A549 (cell line): ENCODE results near the gene KIF1A.

Experiments
- CEBPB ChIP-seq, 2 experiments: fragments of >200 bp in 1 of 2; sonication (Bioruptor Twin) in 1 of 2; formaldehyde crosslinking in 1 of 2; IDR thresholded peaks; 2 replicates each; pipeline ENCODE4 v1.6.1; 2012 to 2016
- CTCF ChIP-seq: fragments of >200 bp; sonication (Bioruptor Twin); formaldehyde crosslinking; IDR thresholded peaks from 3 replicates; pipeline ENCODE4 v1.5.1; 2016
- EP300 ChIP-seq, 2 experiments: fragments of >200 bp; sonication (Bioruptor Twin); formaldehyde crosslinking; IDR thresholded peaks; 2 replicates in 1 of 2; 3 replicates in 1 of 2; pipeline ENCODE4 v1.6.1; 2016 to 2017
- HMGXB4 ChIP-seq: fragments of 250-450 bp; sonication (Bioruptor Pico); IDR thresholded peaks from 2 replicates; pipeline ENCODE4 v1.5.0; 2021; ENCODE audit warnings: mild to moderate bottlenecking, moderate library complexity, borderline replicate concordance
- POLR2A ChIP-seq: IDR thresholded peaks from 2 replicates; pipeline ENCODE4 v1.6.1; 2012; ENCODE audit warnings: mild to moderate bottlenecking, low read length
- RAD21 ChIP-seq, 2 experiments: fragments of >200 bp in 1 of 2; sonication (Bioruptor Twin) in 1 of 2; formaldehyde crosslinking in 1 of 2; IDR thresholded peaks in 1 of 2; conservative IDR thresholded peaks in 1 of 2; 2 replicates in 1 of 2; 3 replicates in 1 of 2; pipeline ENCODE4 v1.6.1; 2012 to 2018; ENCODE audit warnings: inconsistent platforms in 1 of 2
- TF ChIP-seq, protein P1 (sequence below): fragments of >200 bp; sonication (Bioruptor Twin); formaldehyde crosslinking; IDR thresholded peaks from 2 replicates; pipeline ENCODE4 v1.6.1; 2016

- no peak for TF ChIP-seq CTCF
- no peak for TF ChIP-seq CEBPB (IDR thresholded peaks at IDR 0.05)
- no peak for TF ChIP-seq RAD21 (conservative IDR thresholded peaks at IDR 0.05 in 1 of 2, IDR thresholded peaks at IDR 0.05 in 1 of 2)
- TF ChIP-seq EP300 (IDR thresholded peaks at IDR 0.05), result no peak
- TF ChIP-seq HMGXB4, result no peak
- TF ChIP-seq POLR2A, result no peak
- TF ChIP-seq, protein P1, sequence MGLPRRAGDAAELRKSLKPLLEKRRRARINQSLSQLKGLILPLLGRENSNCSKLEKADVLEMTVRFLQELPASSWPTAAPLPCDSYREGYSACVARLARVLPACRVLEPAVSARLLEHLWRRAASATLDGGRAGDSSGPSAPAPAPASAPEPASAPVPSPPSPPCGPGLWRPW, result no peak
Measured at GRCh38 chr2:240757086-240757614, 62.9 kb downstream of the KIF1A start.
